ENCODE data around the gene PPP3CB. TPM values are rescaled to one million over a fixed set of nuclear protein-coding genes. Genes with fewer than 3 reads are reported as not detected.
A peak's percentile ranks its signal among the peaks of the same experiment; 100 is the strongest.

Gene PPP3CB
- total RNA-seq, 1 donor from 2014 or later: 47.0 TPM

DNA sequence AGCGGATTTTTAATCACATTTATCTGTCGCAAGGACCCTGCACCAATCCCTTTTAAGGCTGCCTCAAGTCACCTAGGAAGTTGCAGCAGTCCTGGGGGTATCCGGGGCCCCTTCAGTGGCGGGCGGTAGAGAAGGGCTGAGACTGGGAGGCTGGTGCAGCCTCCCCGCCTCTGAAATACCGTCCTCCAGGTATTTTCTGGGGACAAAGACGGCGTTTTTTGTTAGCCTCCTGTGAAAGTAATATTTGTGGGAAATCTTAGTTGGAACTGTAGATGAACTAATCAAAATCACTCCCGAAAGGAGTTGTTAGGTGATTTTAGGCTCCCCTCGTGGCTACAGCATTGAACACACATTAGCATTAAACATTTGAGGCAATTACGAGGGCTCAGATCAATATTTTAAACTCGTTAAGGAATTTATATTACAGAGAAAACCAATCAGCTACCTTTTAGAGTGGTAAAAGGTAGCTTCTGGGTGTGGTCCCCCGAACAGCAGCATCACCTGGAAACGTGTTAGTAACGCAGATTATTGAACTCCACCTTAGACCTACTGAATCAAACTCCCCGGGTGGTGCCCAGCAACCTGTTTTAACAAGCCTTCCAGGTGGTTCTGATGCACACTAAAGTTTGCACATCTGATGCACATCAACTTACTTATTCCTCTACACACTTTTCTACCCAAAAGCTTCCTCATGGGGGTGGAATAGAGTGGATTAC is 81.4 kb downstream of the PPP3CB start:
- DNase-seq (ENCODE audit: low spot score): no peak

DNA sequence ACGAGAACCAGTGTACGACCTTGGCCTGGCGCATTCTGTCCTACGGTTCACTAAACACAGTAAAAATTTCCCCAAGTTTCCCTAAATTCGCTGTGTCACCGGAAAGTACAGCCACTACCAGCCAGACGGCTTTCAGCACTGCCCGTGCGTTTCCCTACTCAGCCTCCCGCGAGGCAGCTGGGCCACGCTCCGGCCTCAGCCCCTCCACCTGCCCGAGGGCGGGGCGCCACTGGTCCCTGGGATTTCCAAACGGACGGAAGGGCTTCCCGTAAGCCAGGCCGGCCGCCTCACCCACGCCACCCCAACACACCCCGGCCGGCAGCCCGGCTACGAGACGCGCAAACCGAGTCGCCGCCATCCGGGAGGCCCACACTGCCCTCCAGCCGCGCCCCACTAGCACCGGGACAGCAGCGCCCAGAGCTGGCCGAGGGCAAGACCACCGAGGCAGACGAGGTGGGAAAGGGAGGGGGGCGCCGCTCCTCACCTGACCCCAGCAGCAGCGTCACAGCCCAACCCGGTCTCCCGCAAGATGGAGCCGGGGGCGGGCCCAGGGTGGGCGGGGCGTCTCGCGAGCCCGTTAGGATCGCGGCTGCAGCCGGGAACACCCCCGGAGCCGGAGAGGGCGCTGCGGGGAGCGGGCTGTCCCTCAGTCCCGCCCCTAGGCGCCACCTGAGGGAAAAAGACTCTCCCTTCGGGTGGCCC is 82.1 kb downstream of the PPP3CB start, which contains the start of gene ANXA7:
TSS of gene ANXA7 (minus strand) at position 531 of the 702 bp plus-strand sequence. CDS start 13,202 bp downstream, outside the sequence.
- Histone ChIP-seq H3K27me3 (no peaks in the 10 kb centered on the region), H2AFZ (replicated peaks) (peak within 1 kb of the TSS; percentile 75), H3K4me2 (peak within 1 kb of the TSS; percentile 87), H3K9ac (peak within 1 kb of the TSS; percentile 51), H3K27ac (peak within 1 kb of the TSS; percentile 59), H3K9me3 (ENCODE audit: low read depth) (no peaks in the 10 kb centered on the region), H3K36me3 (no peaks in the 10 kb centered on the region), H3K4me3 (peak within 1 kb of the TSS; percentile 74), H3F3A (ENCODE audit: low read depth) (peaks cover 11% of the 10 kb centered on the region), H3K4me1 (no peaks in the 10 kb centered on the region), H4K20me1 (ENCODE audit: low read depth) (peaks cover 6% of the 10 kb centered on the region), H3K79me2 (ENCODE audit: low read depth) (peaks cover 48% of the 10 kb centered on the region)
- H3K4me1 Mint-ChIP-seq: peaks cover 10% of the 10 kb centered on the region
- H3K36me3 Mint-ChIP-seq: peaks cover 6% of the 10 kb centered on the region
- peak within 1 kb of the TSS; percentile 93 for H3K4me3 Mint-ChIP-seq
- no peak for TF ChIP-seq EZH2 (IDR thresholded peaks at IDR 0.05)
- TF ChIP-seq, protein P1, sequence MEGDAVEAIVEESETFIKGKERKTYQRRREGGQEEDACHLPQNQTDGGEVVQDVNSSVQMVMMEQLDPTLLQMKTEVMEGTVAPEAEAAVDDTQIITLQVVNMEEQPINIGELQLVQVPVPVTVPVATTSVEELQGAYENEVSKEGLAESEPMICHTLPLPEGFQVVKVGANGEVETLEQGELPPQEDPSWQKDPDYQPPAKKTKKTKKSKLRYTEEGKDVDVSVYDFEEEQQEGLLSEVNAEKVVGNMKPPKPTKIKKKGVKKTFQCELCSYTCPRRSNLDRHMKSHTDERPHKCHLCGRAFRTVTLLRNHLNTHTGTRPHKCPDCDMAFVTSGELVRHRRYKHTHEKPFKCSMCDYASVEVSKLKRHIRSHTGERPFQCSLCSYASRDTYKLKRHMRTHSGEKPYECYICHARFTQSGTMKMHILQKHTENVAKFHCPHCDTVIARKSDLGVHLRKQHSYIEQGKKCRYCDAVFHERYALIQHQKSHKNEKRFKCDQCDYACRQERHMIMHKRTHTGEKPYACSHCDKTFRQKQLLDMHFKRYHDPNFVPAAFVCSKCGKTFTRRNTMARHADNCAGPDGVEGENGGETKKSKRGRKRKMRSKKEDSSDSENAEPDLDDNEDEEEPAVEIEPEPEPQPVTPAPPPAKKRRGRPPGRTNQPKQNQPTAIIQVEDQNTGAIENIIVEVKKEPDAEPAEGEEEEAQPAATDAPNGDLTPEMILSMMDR (IDR thresholded peaks at IDR 0.05): peak; percentile 24
- no peak for TF ChIP-seq EZH2phosphoT487 (IDR thresholded peaks at IDR 0.05)
- DNase-seq (ENCODE audit: low spot score): peak; percentile 96
- H3K27ac Mint-ChIP-seq: peak within 1 kb of the TSS; percentile 60
- no peaks in the 10 kb centered on the region for H3K9me3 Mint-ChIP-seq
- H3K27me3 Mint-ChIP-seq (ENCODE audit: insufficient read depth, low read depth): no peaks in the 10 kb centered on the region

More for the DNA sequence above, 81.4 kb downstream of the PPP3CB start:
- Histone ChIP-seq H3K4me1 (no peaks in the 10 kb centered on the region), H3K27me3 (no peaks in the 10 kb centered on the region), H3K9ac (no peak overlapping the region), H3K9me3 (ENCODE audit: low read depth) (no peaks in the 10 kb centered on the region), H4K20me1 (ENCODE audit: low read depth) (no peaks in the 10 kb centered on the region), H3K36me3 (no peaks in the 10 kb centered on the region), H3K4me3 (peak overlapping the region; percentile 74), H2AFZ (replicated peaks) (peak overlapping the region; percentile 75), H3K79me2 (ENCODE audit: low read depth) (peaks cover 41% of the 10 kb centered on the region), H3K27ac (no peak overlapping the region), H3F3A (ENCODE audit: low read depth) (peaks cover 11% of the 10 kb centered on the region), H3K4me2 (peak overlapping the region; percentile 87)
- no peak overlapping the region for H3K27ac Mint-ChIP-seq
- peak overlapping the region; percentile 90 for H3K4me3 Mint-ChIP-seq
- H3K36me3 Mint-ChIP-seq: peaks cover 6% of the 10 kb centered on the region
- H3K4me1 Mint-ChIP-seq: peaks cover 10% of the 10 kb centered on the region
- no peaks in the 10 kb centered on the region for H3K27me3 Mint-ChIP-seq (ENCODE audit: insufficient read depth, low read depth)
- TF ChIP-seq EZH2phosphoT487 (IDR thresholded peaks at IDR 0.05) (no peak), EZH2 (IDR thresholded peaks at IDR 0.05) (no peak)
- TF ChIP-seq, protein P1 (IDR thresholded peaks at IDR 0.05): no peak
- no peaks in the 10 kb centered on the region for H3K9me3 Mint-ChIP-seq

DNA sequence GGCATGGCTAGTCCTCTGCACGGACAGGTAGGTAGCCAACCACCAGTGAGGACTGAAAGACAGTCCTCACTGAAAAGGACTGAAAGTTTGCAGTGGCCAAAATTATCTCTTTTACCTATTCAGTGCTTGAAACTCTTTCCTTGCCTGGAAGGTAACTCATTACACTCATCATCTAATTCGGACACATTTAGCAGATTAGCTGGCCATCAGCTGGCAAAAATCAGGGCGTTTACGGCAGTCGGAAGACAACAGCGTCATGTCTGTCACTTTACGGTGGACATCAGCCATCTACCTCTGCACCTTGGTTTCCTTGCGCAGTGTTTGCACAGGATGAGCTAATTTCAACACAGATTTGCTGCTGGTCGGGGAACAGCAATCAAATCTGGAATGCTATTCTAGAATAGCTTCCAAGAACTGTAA is 82.7 kb downstream of the PPP3CB start:
- no peaks in the 10 kb centered on the region for H3K9me3 ChIP-seq (ENCODE audit: low read depth)
- Mint-ChIP-seq H3K36me3 (peaks cover 6% of the 10 kb centered on the region), H3K4me3 (peak overlapping the region; percentile 93), H3K27ac (peak overlapping the region; percentile 60), H3K4me1 (peaks cover 10% of the 10 kb centered on the region), H3K9me3 (no peaks in the 10 kb centered on the region), H3K27me3 (ENCODE audit: insufficient read depth, low read depth) (no peaks in the 10 kb centered on the region)
- peak overlapping the region; percentile 51 for H3K9ac ChIP-seq
- peaks cover 8% of the 10 kb centered on the region for H4K20me1 ChIP-seq (ENCODE audit: low read depth)
- H3K4me1 ChIP-seq: no peaks in the 10 kb centered on the region
- peaks cover 11% of the 10 kb centered on the region for H3F3A ChIP-seq (ENCODE audit: low read depth)
- H3K4me3 ChIP-seq: peak overlapping the region; percentile 74
- H3K27ac ChIP-seq: no peak overlapping the region
- H3K79me2 ChIP-seq (ENCODE audit: low read depth): peaks cover 54% of the 10 kb centered on the region
- no peaks in the 10 kb centered on the region for H3K36me3 ChIP-seq
- peak overlapping the region; percentile 87 for H3K4me2 ChIP-seq
- no peaks in the 10 kb centered on the region for H3K27me3 ChIP-seq
- peak overlapping the region; percentile 75 for H2AFZ ChIP-seq (replicated peaks)
- TF ChIP-seq EZH2phosphoT487 (IDR thresholded peaks at IDR 0.05) (no peak), EZH2 (IDR thresholded peaks at IDR 0.05) (no peak)
- TF ChIP-seq, protein P1 (IDR thresholded peaks at IDR 0.05): no peak
- peak; percentile 59 for DNase-seq (ENCODE audit: low spot score)

All from neural progenitor cell (in vitro differentiated cells).